Stromal cell of bone marrow (primary cell): ENCODE data around the gene TMEM129.

Experiments used
- DNase-seq: peaks from one replicate; pipeline ENCODE4 v3.0.0-alpha.2; 2012; ENCODE audit warnings: low read depth

Gene TMEM129

DNA sequence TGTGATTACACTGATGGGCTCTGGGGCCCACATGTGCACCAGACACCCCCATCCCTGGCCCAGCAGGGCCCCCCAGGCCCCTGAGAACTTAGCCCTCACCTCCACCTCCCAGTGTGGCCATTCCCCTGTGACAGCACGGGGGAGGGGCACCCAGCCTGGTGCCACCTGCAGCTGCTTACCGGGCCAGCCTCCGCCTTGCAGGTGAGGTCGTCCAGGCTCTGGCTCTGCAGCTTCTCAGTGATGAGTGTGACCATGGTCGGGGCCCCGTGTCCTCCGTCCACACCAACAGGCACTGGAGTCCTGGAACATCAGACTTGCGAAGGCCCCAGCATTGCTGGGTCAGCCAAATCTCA lies 52.7 kb downstream of the TMEM129 start:
- no peak for DNase-seq

DNA sequence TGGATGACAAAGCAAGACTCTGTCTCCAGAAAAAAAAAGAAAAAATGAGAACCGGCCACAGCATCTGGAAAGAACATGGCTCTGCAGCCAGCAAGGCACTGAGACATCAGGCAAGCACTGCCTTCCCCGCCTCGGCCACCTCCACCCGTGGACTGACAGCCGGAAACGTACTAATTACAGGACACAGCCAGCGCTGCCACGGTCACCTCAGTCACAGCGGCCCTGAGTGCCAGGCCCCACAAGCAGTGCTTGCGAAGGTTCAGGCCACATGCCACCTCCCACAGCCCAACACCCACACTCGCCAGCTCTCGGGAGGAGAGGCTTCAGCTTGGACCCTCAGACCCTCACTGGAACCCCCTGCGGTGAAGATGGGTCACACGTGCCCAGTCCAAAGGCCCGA lies 53.9 kb downstream of the TMEM129 start:
- no peak for DNase-seq

DNA sequence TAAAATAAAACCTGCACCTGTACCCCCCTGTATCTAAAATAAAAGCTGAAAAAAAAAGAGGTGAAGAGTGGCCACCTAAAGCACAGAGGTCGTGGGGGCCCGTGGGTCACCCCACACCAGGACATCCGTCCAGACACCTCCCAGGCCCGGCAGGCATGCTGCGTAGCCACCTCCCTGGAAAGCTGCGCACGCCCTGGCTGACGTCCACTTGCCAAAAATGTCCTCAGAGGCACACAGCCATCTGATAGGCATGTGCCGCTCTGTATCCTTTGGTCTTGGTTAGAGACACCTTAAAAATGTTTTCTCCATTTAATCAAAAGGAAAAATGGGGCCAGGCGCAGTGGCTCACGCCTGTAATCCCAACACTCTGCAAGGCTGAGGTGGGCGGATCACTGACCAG lies 54.7 kb downstream of the TMEM129 start:
- DNase-seq = no peak
